NCI-H748 (cell line): ENCODE data around the gene SLIT3.

ENCODE experiments used
- DNase-seq: peaks from one replicate; lab custom pipeline; 2025; ENCODE audit not compliant: unreplicated experiment; lab: John Stamatoyannopoulos, UW

The SLIT3 gene

DNA sequence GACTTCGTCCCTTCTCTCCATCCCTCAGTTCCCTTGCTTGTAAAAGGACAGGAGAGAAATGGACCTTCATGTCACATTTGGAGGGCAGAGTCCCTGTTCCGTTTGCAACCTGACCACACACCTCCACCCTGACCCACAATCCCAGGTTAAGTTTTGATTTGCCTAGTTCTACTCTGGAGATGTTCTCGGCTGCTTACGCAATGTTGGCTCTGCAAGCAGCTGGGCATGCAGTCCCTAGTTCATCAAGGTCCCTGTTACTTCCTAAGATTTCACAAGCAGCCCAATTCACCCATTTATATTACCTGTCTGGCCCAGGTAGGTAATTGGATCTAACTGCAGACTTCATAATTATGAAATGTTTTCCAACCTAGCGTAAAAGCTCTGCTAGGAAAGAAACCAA, 28.8 kb downstream of the SLIT3 start:
- no peak for DNase-seq

DNA sequence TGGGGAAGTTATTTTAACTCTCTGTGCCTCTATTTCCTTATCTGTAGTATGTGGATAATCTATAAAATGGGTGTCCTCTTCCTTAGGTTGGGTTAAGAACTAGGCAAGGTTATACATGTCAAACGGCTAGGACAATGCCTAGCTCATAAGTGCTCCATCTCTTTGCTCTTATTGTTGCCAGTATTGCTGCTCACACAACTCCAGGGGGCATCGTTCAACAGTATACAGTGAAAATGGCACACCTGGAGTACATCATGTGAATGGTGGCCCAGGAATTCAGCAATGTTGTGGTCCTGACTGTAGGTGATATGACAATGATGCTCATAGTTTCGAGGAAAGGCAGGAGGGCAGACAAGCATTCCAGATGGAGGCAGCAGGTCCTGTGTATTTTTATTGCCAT, 30.1 kb downstream of the SLIT3 start:
- no peak for DNase-seq

DNA sequence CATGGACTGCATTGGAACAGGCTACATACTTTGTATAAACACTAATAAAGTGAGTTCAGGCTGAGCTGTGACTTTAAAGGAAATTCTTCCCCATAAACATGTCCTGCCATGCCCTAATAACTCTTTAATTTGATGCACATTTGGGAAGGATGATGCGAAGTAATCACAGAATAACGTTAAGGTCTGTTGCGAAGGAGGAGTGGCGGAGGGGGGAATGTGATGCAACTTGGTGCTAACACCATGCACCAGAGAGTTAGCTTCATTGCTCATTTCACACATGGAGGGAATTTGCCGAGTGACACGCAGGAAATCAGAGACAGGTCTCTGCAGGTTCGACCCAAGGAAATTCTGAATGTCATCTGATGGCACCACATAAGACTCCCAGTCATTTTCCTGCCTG, 32.9 kb downstream of the SLIT3 start:
- DNase-seq: no peak

DNA sequence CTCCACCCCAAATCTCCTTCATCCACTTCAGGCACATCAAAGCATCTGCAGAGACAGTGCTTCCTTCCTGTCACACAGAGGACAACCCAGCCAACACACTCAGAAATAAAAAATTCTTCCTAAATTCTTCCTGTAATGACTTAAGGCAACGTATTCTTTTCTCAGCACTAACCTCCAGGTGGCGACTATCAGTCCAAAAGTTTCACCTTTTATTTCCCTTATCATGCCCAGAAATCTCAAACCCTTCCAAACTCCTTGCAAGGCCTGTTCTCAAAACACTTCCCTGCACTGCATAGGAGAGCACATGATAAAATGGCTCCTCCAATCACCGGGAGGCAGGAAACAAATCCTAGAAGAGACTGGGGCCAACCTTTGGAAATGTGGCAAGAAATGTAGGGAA, 35.1 kb downstream of the SLIT3 start:
- DNase-seq: no peak

DNA sequence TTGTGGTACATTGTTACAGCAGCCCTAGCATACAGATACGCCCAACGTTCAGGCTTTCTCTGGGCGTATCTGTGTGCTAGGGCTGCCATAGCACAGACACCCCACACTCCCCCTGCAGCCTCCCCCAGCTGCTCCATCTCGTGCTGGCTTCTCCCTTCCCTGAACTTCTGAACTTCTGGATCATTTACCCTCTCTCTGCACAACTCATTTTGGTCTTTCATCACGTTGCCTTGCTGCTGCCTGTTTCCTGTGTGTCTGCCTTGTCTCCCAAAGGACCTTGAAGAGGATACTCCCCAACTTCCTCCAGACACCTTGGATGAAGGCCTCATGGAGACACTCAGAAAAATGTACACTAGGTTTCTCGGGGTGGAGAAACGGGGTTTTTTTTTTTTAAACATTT, 37.3 kb downstream of the SLIT3 start:
- no peak for DNase-seq

DNA sequence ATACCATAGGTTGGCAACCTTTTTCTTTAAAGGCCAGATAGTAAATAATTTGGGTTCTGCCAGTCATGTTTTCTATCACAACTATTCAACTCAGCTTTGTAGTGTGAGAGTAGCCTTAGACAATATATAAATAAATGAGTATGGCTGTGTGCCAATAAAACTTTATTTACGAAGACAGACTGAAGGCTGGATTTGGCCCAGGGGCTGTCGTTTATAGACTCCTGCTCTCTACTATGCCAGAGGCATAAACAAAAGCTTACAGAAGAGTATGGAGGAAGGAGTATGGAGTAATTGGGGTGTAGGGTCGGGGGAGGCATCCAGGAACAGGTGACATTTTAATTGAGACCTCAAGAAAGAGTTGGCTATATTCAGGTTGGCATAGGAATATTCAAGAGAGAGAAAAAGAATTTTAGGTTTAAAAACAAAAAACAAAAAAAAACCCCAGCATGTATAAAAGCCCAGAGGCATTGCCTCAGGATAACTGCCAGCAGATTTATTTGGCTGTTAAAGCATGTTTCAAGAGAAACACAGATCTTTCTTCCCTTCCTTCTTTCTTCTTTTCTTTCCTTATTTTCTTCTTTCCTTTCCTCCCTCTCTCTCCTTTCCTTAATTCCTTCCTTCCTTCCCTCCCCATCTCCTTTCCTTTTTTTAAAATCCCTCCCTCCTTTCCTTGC, 39.9 kb downstream of the SLIT3 start:
- DNase-seq: no peak

DNA sequence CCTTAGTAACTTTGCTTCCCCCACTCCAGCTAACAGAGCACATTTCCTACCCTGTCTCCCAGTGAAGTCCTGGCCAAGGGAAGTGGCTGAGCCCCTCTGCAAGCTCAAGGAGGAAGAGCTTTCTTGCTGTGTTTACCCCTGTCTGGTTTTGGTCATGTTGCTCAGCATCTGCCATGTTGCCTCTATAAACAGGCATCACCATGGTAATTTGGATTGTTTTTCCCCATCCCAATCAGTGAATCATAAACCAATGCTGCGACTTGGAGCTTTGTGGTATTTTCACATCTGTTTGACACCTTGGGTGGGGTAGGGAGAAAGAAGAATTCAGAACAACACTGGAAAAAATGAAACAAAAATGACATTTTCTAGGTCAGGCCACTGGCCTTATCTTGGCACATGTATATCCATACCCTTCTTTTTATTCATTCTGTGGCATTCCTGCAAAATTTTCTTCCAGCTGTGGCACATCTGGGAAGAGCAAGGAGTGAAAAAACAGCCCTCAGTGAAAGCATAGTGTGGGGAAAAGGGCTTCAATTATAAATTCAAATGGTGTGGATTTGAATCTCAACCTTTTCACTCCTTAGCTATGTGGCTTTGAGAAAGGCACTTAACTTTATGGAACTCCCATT, 42.5 kb downstream of the SLIT3 start:
- DNase-seq: no peak

DNA sequence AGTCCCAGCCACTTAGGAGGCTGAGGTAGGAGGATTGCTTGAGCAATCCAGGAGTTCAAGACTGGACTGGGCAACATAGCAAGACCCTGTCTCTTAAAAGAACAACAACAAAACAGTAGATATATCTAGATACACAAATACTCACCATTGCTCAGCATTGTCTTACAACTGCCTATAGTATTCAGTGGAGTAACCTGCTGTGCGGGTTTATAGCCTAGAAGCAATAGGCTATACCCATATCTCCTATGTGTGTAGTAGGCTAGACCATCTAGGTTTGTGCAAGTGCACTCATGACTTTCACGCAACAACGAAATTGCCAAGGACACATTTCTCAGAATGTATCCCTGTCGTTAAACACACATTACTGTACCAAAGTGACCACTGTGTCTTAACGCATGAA, 44.7 kb downstream of the SLIT3 start:
- DNase-seq: no peak

DNA sequence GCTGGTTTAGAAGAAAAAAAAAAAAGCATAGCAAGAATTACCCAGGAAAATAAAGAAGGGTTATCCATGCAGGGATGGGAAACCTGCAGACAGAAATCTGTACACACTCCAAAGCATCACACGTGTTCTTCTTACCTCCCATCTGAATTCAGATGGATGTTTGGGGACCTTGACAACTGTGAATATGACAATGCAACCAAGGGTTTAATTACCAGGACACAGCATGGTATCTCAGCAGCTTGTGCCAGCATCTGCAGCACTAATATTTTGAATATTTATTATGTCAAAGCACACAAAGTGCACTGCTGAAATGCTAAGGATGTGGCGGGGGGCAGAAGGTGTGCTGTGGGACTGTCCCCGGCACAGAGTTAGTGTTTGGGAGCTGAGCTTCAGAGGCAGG, 47.9 kb downstream of the SLIT3 start:
- no peak for DNase-seq

DNA sequence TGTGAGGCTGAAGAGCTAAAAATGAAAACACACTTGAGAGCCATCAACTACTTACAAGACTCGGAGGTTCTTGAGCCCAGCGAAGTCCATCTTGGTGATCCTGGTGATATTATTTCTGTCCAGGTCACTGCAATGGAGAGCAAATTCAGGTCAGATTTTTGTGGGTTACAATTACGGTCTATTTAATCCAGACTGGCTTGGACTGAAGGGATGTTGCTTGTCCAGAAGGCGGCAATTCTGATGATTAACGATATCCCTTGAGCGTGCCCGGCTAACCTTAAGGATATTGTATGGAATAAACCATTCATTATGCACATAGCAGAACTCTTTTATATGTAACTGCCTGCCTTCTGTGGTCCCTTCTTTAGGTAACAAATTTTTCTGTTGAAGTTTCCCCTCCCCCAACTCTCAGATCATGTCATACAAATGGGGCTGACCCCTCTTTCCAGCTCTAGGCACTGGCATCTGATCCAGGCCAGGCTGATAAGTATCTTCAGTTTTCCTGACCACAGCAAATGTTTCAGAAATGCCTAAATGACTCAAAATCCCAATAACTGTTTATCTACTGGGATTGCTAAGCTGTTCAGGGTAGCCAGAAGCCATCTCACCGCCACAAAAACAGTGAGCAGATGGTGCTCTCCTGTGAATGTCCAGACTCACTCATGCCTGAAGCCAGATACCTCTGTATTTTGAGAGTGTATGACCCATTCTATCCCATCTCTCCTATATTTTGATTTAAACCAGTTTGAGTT, 49.4 kb downstream of the SLIT3 start:
- DNase-seq: no peak

DNA sequence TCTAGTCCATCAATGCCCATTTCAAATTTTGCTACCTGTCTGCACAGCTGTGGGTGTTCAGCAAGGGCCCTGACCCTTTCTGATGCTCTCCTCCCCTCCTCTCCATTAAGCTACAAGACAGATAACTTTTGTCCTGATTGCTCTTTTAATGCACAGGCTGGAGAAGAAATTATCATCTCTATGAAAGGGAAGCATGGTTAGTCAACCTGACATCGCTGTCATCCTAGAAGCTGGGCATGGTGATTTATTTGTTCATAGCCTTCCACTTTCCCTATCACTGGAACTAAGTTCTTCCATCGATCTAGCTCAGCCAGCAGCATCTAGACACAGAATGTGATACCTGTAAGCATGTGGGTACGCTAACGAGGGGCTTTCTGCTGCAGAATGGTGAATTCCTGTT, 50.1 kb downstream of the SLIT3 start:
- DNase-seq: no peak

DNA sequence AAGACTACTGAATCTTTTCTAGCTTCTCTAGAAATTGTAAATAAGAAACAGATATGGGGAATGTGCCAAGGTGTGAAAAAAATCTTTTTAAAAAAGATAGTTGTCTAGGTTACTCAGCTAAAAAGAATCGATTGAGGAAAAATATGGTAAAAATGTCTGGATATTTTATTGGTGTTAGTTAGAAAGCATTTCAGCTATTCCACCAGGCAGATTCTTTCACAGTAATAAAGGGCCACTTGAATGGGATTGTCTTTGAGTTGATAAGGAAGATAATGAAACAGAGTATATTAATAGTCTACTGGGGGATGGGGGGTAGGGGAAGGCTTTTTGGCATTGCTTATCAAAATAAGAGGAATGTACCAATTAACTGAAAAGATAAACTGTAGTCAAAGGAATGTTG, 51.9 kb downstream of the SLIT3 start:
- no peak for DNase-seq

DNA sequence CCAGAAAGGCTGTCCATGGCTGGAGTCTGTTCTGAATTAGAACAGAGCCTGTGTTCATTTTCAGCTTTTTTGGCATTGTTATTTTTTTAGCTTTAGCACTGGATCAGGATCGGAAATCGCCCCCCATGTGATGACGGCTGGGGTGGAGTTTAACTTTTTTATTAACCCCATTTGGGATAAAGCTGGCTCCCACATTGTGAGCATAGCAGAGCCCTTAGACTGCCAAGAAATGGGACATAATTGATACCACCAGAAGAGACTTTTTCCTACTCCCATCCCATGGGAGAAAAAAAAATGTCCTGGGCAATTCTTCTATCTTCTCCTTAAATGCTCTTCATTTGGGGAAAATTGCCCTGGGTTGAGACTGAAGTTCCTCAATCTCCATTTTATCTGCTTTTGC, 52.4 kb downstream of the SLIT3 start:
- no peak for DNase-seq

DNA sequence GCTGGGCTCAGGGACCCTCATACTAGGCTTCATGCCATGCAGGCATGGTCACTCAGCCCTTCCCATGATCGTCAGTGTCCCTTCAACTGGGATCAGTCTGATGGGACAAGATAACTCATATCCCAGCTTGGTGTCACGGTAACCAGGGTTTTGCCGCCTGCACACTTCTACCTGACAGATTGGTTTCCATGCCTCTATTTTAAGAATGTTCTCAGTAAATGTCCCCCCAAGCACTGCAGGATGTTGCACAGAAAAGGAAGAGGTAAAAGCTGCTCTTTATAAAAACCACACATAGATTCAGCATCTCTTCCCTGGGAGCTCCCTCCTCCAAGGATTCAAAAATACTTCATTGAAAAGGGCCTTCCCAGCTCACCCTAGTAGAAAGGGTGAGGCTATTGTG, 56.1 kb downstream of the SLIT3 start:
- DNase-seq: no peak

DNA sequence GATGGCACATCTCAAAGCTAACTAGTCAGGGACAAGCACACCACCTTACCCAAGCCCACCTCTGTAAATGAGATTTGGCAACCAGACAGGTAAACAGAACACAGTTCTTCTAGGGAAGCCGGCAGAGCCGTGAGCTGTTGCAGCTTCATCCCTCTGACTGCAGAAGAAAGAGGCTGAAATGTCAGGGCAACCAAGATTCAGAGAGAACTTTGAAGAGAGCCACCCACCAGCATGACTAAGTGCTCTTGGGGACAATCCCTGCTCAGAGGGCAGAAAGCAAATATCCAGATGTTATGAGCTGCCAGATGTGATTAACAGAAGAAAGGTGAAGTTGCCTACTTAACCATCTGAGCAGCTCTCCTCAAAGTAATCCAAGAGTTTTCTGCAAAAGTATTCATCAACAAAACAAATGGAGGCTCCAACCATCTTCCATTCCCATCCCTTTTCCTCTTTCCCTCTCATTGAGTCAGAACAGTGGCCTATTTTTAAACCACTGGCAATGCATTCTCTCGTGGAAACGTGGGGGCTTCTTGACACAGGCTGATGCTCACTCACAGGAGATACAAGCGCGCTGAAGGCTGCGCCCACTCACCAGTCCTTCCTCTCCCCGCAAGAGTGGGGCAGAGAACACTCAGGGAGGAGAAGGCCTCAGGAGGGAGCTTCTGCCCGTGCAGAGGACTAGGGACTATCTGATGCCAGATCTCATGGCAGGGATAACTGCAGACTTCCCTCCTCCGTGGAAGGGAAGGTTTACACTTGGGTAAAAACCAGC, 57.1 kb downstream of the SLIT3 start:
- DNase-seq: no peak

DNA sequence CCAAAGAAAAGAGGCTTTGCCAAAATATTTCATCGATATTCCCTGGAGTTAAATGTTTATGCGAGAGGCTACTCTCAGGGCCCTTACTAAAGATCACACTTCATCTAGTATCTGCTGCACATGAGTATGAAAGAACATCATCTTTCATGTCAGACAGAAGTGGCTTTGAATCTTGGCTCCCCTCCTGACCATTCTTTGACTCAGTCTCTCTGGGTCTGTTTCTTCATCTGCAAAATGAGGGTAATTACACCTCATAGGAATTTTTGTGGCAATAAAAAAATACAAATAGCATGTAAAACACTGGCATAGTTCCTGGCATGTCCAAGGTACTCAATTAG, 58.1 kb downstream of the SLIT3 start:
- no peak for DNase-seq

DNA sequence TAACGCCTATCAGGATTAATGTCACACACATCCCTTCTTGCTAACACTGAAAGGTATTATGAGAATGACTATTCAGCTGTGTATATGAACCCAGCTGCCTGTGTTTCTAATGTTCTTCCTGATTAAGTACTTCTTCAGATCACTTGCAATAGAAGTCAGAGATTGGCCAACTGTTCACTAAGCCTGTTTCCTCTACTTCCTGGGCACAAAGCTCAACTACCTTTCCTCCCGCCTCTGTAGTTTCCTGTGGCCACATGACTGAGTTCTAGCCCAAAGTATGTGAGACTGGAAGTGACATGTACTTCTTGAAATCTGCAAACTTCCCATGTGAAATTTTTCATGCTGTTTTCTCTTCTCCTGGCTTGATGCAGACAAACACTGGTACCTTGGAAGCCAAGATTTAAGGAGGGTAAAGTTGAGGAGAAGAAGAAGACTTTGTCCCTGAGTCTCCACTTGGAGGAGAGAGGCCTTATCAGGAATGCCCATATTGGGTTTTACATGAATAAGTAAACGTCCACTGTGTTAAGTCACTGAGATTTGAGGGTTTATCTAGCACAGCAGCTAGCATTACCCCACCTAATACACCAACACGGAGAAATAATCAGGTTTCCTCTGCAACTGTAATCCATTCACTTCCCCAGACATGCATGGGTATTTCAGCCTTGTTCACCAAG, 58.6 kb downstream of the SLIT3 start:
- no peak for DNase-seq

DNA sequence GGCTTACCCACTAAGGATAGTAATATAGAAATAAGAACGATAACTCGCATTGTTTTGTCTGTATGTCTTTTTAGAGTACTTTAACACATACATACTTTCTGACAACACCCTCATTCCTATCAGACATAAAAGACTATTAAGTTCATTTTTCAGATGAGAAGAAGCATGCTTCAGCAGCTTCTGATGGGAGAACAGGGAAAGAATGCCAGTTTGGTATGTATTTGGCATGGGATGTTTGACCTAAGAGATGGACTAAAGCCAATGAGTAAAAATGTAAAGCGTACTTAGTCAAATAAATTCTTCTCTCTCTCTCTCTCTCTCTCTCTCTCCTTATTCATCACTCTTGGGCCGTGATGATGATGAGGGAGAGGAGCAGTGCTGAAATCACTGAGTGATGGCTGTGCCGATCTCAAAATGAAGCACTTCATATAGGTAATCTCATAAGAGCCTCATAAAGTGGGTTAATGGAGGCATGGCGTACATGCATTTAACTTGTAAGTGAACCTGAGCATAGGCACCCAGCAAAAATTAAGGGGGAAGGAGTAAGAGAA, 71.5 kb downstream of the SLIT3 start:
- DNase-seq: no peak

DNA sequence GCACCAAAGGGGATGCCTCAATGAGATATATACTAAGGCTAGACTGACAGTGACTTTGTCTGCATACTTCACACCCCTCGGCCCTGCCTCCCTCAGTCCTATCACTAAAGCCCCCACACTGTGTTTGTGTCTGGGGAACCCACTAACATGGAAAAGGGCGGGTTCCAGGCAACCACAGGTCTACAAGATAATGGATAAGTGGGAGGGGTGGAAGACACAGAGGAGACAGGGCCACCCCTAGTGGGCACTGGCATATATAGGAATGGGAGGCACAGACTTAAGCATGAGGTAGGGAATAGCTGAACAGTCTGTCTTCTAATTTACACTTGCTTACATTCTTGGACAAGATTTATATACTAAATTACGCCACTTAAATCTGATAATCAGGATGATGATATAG, 74.0 kb downstream of the SLIT3 start:
- DNase-seq: no peak

DNA sequence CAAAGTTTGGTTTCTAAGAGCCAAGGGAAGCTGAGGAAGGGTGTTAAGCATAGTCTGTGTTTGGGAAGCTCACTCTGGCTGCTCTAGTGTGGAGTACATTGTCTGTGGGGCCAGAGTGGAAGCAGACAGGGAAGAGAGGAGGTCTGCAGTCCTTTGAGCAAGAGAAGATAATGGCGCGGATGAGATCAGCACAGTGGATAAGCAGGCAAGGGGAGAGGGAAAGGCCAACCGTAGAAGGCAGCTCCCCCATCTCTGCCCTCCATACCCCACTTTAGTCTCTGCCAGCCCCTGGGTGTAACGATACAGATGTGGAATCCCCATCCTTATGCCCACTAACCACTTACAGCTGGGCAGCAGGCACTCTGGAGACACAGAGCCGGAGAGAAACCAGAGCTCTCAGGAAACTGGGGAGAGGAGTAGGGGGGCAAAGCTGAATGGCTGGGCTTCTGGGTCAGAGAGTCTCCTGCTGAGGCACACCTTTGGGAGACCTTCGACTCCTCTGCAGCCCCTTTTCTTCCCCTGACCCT, 75.0 kb downstream of the SLIT3 start:
- DNase-seq: no peak

DNA sequence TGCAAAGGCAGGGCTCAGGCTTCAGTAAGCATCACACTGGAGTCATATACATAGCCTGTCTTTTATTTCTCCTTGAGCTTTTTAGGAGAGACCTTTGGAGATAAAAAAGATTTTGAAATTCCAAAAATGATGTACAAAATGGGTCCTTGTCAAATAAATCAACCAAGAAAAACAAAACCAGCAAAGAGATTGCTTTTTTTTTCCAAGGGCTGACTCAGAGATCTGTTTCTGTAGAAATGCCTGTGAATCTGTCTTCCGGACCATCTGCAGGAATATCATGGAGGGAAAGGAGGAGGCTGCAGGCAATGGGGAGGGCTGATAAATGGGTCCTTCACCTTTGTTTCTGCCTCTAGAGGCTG, 77.4 kb downstream of the SLIT3 start:
- no peak for DNase-seq
